Activated CD4-positive, alpha-beta T cell treated with anti-CD3 and anti-CD28 coated beads, Interleukin-2, amount 50 U/mL, for 4 hours (primary cell): ENCODE data around the gene OPCML.

Source experiments
- DNase-seq, 2 experiments: peaks; one replicate each; pipeline ENCODE4 v3.0.0-alpha.2; 2020

The OPCML gene

GRCh38 chr11:133118563-133119268 is 413.6 kb downstream of the OPCML start:
- DNase-seq: no peak

GRCh38 chr11:133115099-133115498 is 417.2 kb downstream of the OPCML start:
- no peak for DNase-seq

- no peak for DNase-seq
These were observed 424.5 kb downstream of the OPCML start for GRCh38 chr11:133107763-133108162.

GRCh38 chr11:133107136-133107535 is 425.2 kb downstream of the OPCML start:
- no peak for DNase-seq

- DNase-seq: no peak
These were observed 425.9 kb downstream of the OPCML start for GRCh38 chr11:133106417-133106816.

- DNase-seq: no peak
These were observed 428.1 kb downstream of the OPCML start for GRCh38 chr11:133104009-133104744.

GRCh38 chr11:133096981-133097380 is 435.3 kb downstream of the OPCML start:
- no peak for DNase-seq

- DNase-seq: no peak
These were observed 445.8 kb downstream of the OPCML start for GRCh38 chr11:133086518-133086917.

- peak in 1 of 2 experiments; percentile 15 for DNase-seq
These were observed 449.3 kb downstream of the OPCML start for GRCh38 chr11:133082841-133083488.

- DNase-seq: no peak
These were observed 449.9 kb downstream of the OPCML start for GRCh38 chr11:133082453-133082781.

GRCh38 chr11:133081730-133082452 is 450.4 kb downstream of the OPCML start:
- DNase-seq: no peak

- no peak for DNase-seq
These were observed 451.3 kb downstream of the OPCML start for GRCh38 chr11:133081020-133081419.

GRCh38 chr11:133078591-133079404 is 453.5 kb downstream of the OPCML start:
- DNase-seq: no peak

- DNase-seq: no peak
These were observed 454.3 kb downstream of the OPCML start for GRCh38 chr11:133078012-133078411.

- no peak for DNase-seq
These were observed 456.9 kb downstream of the OPCML start for GRCh38 chr11:133075351-133075750.

GRCh38 chr11:133072858-133073582 is 459.3 kb downstream of the OPCML start:
- no peak for DNase-seq

GRCh38 chr11:133072378-133072777 is 459.9 kb downstream of the OPCML start:
- DNase-seq: no peak

GRCh38 chr11:133070791-133071190 is 461.5 kb downstream of the OPCML start:
- DNase-seq: no peak

- DNase-seq: no peak
These were observed 462.1 kb downstream of the OPCML start for GRCh38 chr11:133070021-133070713.

- no peak for DNase-seq
These were observed 466.3 kb downstream of the OPCML start for GRCh38 chr11:133065847-133066485.

- no peak for DNase-seq
These were observed 467.3 kb downstream of the OPCML start for GRCh38 chr11:133064961-133065360.
